WERI-Rb-1 (cell line): ENCODE measurements around the gene MARCHF2.

Source experiments
- DNase-seq: peaks from one replicate; pipeline ENCODE4 v3.0.0-alpha.2; 2020
- H3K27ac ChIP-seq: fragments of 250-450 bp; sonication (Bioruptor Pico); 2 replicates; pipeline ENCODE4 v1.5.1; 2020; ENCODE audit warnings: mild to moderate bottlenecking, moderate library complexity
- H3K27me3 ChIP-seq: fragments of 250-450 bp; sonication (Bioruptor Pico); 2 replicates; pipeline ENCODE4 v1.5.1; 2021; ENCODE audit warnings: mild to moderate bottlenecking, low read depth, moderate library complexity; ENCODE audit not compliant: insufficient read depth, severe bottlenecking
- H3K36me3 ChIP-seq: fragments of 250-450 bp; sonication (Bioruptor Pico); 2 replicates; pipeline ENCODE4 v1.5.1; 2020; ENCODE audit warnings: mild to moderate bottlenecking, moderate library complexity
- H3K4me3 ChIP-seq: 2 replicates; pipeline ENCODE4 v1.5.1; 2011; ENCODE audit warnings: low read depth, mild to moderate bottlenecking, control low read depth, low read length
- H3K9me3 ChIP-seq: fragments of 250-450 bp; sonication (Bioruptor Pico); 2 replicates; pipeline ENCODE4 v1.5.1; 2021; ENCODE audit warnings: mild to moderate bottlenecking, moderate library complexity; ENCODE audit not compliant: severe bottlenecking
- TF ChIP-seq, protein P1 (sequence below): IDR thresholded peaks from 2 replicates; pipeline ENCODE4 v1.5.1; 2011; ENCODE audit warnings: low read depth, mild to moderate bottlenecking, control low read depth, inconsistent platforms, low read length

MARCHF2 gene, protein sequence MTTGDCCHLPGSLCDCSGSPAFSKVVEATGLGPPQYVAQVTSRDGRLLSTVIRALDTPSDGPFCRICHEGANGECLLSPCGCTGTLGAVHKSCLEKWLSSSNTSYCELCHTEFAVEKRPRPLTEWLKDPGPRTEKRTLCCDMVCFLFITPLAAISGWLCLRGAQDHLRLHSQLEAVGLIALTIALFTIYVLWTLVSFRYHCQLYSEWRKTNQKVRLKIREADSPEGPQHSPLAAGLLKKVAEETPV

DNA sequence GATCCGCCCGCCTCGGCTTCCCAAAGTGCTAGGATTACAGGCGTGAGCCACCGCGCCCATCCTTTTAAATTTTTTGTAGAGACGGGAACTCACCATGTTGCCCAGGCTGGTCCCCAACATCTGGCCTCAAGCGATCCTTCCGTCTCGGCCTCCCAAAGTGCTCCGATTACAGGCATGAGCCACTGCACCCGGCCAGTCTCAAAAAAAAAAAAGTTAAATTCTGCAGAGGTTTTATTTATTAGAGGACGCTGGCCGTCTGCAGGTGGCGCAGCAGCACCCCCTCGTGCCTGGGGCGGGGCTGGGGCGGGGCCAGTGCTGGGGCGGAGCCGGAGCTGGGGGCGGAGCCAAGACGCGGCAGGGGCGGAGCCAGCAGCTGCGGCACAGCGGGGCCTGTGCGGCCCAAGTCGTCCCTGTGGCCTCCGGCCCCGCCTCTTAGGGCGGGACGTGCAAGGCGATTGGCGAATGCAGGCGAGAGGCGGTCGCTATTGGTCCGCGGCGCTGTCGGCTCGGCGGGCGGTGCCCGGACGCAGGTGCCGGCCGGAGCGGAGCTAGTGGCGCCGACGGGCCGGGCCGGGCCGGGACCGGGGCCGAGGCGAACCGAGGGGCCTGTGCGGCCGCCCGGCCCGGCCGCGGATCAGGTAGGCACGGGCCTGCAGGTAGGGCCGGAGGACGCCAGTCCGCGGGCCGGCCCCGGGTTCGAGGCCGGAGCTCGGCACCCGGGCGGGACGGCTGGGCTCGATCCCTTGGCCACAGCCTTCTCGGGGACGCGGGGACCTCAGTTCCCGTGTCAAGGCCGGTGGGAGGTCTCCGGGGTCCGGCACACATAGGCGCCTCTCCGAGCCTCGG, at the start of gene MARCHF2:
Gene MARCHF2 (plus strand): TSS at position 523 of the 846 bp plus-strand sequence. CDS start 8,536 bp downstream, outside the sequence.
- TF ChIP-seq, protein P1, sequence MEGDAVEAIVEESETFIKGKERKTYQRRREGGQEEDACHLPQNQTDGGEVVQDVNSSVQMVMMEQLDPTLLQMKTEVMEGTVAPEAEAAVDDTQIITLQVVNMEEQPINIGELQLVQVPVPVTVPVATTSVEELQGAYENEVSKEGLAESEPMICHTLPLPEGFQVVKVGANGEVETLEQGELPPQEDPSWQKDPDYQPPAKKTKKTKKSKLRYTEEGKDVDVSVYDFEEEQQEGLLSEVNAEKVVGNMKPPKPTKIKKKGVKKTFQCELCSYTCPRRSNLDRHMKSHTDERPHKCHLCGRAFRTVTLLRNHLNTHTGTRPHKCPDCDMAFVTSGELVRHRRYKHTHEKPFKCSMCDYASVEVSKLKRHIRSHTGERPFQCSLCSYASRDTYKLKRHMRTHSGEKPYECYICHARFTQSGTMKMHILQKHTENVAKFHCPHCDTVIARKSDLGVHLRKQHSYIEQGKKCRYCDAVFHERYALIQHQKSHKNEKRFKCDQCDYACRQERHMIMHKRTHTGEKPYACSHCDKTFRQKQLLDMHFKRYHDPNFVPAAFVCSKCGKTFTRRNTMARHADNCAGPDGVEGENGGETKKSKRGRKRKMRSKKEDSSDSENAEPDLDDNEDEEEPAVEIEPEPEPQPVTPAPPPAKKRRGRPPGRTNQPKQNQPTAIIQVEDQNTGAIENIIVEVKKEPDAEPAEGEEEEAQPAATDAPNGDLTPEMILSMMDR: peak; percentile 49
- no peaks in the 10 kb centered on the region for H3K9me3 ChIP-seq
- H3K27me3 ChIP-seq: no peaks in the 10 kb centered on the region
- H3K27ac ChIP-seq: no peak within 1 kb of the TSS
- no peaks in the 10 kb centered on the region for H3K36me3 ChIP-seq
- H3K4me3 ChIP-seq: peak within 1 kb of the TSS; percentile 62
- DNase-seq: peak; percentile 95

DNA sequence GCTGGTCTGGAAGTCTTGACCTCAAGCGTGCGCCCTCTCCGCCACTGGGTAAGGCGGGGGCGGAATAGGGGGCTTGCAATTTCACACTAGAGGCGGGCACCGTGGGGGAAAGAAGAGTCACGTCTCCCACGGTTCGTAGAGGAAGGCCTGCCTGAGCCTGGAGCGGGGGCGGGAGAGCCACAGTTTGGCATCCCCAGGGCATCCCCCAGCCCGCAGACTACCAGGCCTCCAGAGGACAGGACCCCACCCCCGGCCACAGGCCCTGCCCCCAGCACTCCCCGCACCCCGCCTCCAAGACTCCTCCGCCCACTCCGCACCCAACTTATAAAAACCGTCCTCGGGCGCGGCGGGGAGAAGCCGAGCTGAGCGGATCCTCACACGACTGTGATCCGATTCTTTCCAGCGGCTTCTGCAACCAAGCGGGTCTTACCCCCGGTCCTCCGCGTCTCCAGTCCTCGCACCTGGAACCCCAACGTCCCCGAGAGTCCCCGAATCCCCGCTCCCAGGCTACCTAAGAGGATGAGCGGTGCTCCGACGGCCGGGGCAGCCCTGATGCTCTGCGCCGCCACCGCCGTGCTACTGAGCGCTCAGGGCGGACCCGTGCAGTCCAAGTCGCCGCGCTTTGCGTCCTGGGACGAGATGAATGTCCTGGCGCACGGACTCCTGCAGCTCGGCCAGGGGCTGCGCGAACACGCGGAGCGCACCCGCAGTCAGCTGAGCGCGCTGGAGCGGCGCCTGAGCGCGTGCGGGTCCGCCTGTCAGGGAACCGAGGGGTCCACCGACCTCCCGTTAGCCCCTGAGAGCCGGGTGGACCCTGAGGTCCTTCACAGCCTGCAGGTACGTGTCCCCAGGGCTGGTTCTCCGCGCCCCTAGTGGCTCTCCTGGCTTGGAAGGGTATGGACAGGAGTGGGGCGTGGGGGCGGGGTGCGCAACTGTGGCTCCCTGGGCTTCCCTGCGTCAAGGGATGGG, 49.0 kb upstream of the MARCHF2 start, which contains the start of gene ANGPTL4:
Gene ANGPTL4 (plus strand): TSS at position 353 of the 969 bp plus-strand sequence. CDS start 167 bp downstream, at position 520.
- Histone ChIP-seq H3K27me3 (no peaks in the 10 kb centered on the region), H3K36me3 (no peaks in the 10 kb centered on the region), H3K4me3 (peak within 1 kb of the TSS; percentile 68), H3K27ac (peak within 1 kb of the TSS; percentile 62), H3K9me3 (no peaks in the 10 kb centered on the region)
- TF ChIP-seq, protein P1: peak; percentile 53
- peak; percentile 74 for DNase-seq

DNA sequence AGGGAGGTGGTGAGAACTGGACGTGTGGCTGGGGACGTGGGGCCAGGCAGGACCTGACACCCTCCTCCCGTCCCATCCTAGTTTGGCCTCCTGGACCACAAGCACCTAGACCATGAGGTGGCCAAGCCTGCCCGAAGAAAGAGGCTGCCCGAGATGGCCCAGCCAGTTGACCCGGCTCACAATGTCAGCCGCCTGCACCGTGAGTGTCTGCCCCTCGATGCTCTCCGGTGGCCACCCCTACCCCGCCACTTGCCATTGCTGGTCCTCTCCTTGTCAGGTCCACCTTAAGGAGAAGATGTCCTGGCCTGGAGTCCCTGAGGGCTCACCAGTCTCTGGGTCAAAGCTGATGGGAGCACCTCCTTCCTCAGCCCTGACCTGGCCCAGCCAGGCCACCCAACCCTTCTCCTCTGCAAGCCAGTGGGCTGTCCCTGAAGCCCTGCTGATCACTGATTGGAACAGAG, 47.0 kb upstream of the MARCHF2 start:
- no peaks in the 10 kb centered on the region for H3K27me3 ChIP-seq
- H3K9me3 ChIP-seq: no peaks in the 10 kb centered on the region
- no peak overlapping the region for H3K4me3 ChIP-seq
- H3K27ac ChIP-seq: no peak overlapping the region
- TF ChIP-seq, protein P1: no peak
- no peak for DNase-seq
- no peaks in the 10 kb centered on the region for H3K36me3 ChIP-seq

DNA sequence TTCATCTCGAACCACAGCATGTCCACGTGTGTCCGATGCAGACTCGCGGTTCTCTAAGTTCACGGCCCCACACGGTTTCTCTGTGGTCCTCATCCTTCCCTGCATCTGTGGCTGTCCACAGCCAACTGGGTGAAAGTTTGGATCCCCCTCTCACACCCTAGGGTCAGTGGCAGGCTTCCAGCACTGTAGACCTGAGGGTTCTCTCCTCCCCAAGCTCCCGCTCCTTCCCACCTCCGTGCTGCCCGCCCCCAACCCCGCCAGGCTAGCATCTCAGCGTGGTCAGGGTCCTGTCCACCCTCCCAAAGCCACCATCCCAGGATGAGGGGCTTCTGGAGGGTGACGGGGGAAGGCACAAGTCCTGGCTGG, 46.2 kb upstream of the MARCHF2 start:
- no peak for DNase-seq
- no peaks in the 10 kb centered on the region for H3K9me3 ChIP-seq
- no peak overlapping the region for H3K4me3 ChIP-seq
- no peaks in the 10 kb centered on the region for H3K36me3 ChIP-seq
- TF ChIP-seq, protein P1: no peak
- H3K27ac ChIP-seq: no peak overlapping the region
- H3K27me3 ChIP-seq: no peaks in the 10 kb centered on the region

DNA sequence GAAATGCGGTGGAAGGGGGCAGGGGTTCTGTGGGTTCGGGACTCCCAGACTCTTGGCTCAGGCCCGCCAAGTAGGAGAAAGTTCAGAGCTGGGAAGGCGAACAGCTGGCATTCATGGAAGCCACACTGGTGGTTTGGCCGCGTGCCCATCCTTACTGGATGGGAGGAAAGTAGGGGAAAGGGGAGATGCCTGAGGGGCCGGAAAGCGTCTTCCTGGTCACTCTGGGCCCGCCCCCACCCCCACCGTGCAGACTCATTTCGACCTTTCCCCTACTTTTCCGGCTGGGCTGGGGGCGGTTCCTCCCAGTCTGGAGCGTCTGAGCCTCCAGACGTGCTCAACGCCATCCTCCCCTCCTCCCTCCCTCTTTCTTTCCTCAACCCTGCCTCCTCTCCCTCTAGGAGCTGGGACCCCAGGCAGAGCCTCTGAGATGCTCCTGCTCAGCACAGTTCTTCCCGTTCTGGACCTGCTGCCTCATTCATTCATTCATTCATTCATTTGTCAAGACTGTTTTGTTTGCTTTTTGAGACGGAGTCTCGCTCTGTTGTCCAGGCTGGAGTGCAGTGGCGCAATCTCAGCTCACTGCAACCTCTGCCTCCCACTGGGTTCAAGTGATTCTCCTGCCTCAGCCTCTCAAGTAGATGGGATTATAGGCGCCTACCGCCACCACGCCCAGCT, 45.6 kb upstream of the MARCHF2 start:
- H3K27ac ChIP-seq: no peak overlapping the region
- H3K27me3 ChIP-seq: no peaks in the 10 kb centered on the region
- TF ChIP-seq, protein P1: no peak
- H3K9me3 ChIP-seq: no peaks in the 10 kb centered on the region
- H3K36me3 ChIP-seq: no peaks in the 10 kb centered on the region
- DNase-seq: peak; percentile 28
- no peak overlapping the region for H3K4me3 ChIP-seq
